NCI-H187 (cell line): ENCODE results near the gene APBB2.

Source experiments
- DNase-seq, 2 experiments: peaks; one replicate each; lab custom pipeline; 2025; lab: John Stamatoyannopoulos, UW

Gene APBB2

DNA sequence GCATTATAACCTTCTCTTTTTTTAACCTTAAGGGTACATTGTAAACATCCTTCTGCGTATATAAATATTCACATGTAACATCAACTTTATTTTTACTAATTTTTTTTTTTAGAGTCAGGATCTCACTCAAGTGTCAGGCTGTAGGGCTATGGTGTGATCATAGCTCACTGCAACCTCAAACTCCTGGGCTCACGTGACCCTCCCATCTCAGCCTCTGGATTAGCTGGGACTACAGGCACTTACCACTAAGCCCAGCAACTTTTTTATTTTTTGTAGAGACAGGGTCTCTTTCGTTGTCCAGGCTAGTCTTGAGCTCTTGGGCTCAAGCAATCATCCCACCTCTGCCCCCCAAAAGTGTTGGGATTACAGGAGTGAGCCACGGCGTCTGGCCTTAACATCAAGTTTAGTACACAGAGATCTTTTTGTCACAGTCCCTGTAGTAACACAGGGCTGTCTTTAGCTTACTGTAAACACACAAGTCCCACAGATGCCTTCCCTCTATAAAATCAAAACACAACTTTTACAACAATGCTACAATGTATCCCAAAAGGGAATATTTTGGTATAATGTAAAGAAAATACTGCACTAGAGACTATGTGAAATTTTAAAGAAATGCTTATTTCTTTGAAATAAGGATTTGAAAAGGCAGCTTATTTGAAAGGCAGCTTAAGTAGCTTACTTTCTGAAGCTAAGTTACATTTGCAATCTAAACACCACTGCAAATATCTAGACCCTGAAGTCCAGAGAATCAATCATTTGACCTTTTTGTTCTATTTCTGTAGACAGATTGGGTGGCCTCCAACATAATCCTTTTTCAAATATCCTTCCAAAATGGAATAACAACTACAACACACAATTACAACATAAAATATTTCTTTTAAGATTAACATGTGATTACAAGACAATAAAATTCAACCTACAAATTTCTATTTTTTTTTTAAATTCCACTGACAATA lies 116.0 kb downstream of the APBB2 start:
- DNase-seq, result no peak

DNA sequence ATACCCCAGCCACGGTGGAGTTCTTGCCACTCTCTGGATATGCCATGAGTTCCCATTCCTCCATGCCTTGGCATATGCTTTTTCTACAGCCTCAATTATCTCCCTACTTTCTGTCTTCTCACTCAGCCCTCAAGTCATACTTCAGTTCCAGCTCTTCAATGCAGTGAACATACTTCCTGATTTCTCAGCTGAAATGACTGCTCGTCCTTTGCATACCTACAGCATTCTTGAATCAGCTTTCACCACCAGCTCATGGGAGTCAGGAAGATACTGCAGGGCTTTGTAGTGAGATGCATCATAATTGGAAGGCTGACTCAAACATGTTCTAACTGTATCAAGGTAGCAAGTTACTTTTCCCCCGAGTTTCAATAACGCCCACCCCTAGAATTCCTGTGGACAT lies 118.4 kb downstream of the APBB2 start:
- no peak for DNase-seq

- no peak for DNase-seq
Observed at GRCh38 chr4:41095192-41095872, 119.0 kb downstream of the APBB2 start.

GRCh38 chr4:41092128-41092527 lies 122.2 kb downstream of the APBB2 start:
- no peak for DNase-seq

DNA sequence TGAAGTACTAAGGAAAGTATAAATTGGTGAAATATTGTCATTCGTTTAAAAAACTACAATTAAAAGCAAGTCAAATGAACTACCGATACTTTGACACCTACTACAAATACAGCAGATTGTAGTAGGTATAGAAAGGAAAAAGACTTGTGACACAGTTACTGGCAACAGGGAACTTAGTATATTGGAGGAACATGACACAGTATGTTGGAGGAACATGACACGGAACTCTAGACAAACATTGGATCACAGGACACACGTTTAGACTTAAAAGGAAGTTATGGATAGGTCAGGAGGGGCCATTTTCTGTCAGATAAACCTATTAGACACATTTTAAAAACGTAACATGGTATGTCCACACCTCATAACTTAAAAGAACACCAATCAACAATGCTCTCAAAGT lies 132.5 kb downstream of the APBB2 start:
- no peak for DNase-seq

- DNase-seq, result no peak
Observed at GRCh38 chr4:41080976-41081375, 133.4 kb downstream of the APBB2 start.

DNA sequence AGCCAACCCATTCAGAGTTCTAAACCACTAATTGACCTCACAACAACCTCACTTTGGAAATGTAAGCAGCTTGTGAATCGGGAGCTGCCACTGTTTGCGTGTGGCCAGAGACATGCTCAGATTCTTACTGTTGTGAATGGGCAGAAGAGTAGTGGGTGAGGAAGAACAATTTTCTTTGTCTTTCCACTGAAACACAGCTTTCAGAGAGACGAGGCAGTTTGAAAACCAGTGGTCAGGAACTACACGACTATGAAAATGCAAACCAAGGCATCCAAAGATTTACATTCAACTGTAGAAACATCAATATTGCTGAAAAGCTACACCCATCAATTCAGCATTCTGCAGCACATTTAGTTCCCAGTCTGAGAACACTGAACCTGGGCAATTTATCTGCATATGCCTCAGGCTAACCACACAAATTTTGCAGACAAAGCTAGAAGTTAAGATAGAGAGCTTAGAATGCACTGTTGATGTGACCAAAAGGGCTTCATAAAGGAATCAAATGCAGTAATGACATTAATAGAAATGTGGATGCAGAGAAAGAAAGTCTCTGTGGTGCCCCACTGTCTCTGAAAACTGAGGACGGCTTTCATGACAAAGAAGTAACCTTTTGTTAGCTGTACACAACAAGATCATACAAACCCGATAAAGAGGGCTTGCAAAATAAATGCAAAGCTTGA lies 134.3 kb downstream of the APBB2 start:
- DNase-seq, result no peak

GRCh38 chr4:41077628-41078027 lies 136.7 kb downstream of the APBB2 start:
- DNase-seq, result no peak

GRCh38 chr4:41076481-41076880 lies 137.9 kb downstream of the APBB2 start:
- no peak for DNase-seq

GRCh38 chr4:41074215-41074614 lies 140.1 kb downstream of the APBB2 start:
- no peak for DNase-seq

DNA sequence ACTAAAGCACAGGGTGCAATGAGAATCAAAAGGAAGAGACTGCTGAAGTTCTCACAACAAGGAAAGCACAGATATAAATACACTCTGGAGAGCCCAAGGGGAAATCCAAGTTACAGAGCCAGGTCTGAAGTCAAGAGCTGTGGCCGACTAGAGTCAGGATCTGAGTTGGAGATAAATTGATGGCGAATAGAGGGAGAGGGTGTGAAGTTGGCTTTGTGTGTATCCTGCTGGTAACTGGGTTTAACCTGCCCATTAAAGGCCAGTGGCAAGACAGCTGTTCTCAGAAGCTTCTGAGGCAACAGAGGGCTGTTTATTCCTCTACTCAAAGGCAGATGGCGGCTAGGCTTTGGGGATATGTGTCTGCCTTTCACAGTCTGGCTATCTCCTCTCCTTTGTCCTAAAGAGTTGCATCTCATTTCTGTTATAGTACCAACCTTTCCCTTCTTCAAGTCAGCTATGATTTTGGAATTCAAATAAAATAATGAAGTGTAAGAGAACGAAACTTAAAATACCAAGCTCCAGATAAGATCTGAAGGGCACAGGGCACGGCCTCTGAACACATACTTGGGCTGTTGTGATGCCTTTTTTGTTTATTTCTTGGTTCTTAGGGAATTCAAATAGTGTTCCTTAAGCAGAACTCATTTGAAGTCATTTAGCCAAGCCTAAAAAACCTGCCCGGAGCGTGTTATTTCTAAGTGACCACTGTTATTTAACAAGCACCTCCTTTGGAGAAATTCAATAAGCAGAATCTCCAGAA lies 142.1 kb downstream of the APBB2 start:
- DNase-seq, result no peak

GRCh38 chr4:41070516-41071281 lies 143.6 kb downstream of the APBB2 start:
- no peak for DNase-seq

- DNase-seq, result peak; percentile 86 to 89
Observed at GRCh38 chr4:41069838-41070237, 144.5 kb downstream of the APBB2 start.

- DNase-seq, result peak; percentile 34 to 37
Observed at GRCh38 chr4:41069257-41069656, 145.1 kb downstream of the APBB2 start.

DNA sequence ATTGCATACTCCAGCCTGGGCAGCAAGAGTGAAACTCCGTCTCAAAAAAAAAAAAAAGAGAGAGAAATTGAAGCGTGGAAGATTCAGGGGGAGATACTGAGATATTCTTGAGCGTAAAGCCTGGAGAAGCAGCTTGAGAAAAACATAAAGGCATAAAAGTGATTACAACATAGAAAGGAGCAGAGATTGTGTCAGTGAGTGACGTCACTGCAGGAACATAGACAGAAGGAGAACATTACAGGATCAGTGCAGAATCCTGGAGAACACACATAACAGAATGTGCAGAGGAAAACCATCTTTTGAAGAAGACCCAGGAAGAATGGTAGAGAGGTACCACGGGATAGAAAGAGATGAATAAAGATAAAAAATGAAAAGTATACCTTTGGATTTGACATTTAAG lies 147.0 kb downstream of the APBB2 start:
- no peak for DNase-seq

DNA sequence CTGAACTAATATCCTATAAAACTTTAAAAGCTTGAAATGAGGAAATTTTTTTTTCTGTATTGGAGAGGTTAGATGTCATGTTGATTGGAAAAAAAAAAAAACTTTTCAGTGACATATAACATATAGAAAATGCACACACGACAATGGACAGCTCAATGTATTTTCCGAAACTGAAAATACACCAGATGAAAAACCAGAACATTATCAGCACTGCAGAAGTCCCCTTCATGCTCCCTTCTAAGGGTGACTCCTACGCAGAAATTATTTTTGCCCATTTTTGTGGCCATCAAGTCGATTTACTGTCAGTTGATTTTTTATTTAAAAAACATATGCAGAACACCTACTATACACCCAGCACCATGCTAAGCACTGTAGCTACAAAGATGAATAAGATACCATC lies 148.3 kb downstream of the APBB2 start:
- no peak for DNase-seq

DNA sequence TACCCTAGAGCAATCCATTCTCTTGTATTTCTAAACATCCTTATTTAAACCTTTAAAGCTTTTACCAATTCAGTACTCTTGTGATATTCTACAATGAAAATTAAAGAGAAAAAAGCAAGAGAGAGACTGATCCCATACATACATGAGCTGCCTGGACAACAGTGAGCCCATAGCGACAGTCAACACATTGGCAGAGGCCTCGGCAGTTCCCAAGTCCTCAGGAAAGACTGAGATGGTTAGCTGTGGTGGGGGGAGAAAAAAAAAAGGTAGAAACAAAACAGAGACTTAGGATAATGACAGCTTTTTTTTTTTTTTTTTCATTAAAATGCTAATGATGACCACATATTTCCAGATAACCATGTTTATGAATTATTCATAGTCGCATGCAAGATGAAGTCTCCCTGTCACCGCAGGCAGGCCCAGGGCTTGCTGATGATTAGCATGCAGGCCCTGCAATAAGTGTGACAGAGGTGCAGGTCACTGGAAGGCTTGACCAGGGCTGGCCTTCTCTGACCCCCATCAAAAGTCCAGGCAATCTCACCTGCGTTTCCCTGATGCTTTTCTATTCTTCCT lies 148.8 kb downstream of the APBB2 start:
- no peak for DNase-seq

DNA sequence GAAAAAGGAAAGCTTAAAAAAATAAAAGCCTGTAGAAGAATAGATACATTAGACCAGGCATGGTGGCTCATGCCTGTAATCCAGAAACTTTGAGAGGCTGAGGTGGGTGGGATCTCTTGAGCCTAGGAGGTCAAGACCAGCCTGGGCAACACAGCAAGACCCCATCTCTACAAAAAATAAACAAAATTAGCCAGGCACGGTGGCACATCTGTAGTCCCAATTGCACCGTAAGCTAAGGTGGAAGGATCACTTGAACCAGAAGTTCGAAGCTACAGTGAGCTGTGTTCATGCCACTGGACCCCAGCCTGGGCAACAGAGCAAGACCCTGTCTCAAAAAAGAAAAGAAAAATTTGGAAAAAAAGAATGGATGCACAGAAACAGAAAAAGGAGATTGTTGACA lies 149.4 kb downstream of the APBB2 start:
- no peak for DNase-seq

DNA sequence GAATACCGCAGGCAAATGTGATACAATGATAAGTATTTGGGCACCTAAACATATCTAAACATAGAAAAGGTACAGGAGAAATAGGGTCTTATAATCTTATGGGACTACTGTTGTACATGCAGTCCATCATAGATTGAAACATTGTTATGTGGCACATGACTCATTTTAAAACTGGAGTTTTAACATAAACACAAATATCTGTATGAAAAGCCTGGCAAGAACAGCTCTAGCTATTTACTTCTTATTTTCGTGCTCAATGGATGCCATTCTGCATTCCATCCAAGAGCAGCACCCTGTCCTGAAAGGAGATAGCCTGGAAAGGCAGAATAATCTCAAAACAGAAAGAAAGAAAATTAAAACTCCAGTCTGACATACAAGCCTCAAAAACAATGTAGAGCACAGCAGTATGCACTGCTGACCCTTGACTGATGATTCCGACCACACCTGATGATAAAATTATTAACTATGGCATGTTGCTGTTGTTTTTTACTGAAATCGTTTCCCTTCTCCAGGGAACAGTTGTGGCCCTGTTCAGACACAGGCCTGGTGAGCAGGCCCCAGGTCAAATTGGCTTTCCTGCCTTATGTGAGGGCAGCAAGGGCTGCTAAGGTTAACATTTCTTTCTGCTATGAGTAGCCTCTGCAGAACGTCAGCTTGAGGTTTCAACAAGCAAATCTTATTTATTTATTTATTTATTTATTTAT lies 152.7 kb downstream of the APBB2 start:
- DNase-seq, result no peak
